DMS 273 treated with DMSO at 0.1 percent for 48 hours (cell line): ENCODE data around the gene KIF18B.

Source experiments
- DNase-seq: peaks from one replicate; lab custom pipeline; 2025; lab: John Stamatoyannopoulos, UW

KIF18B gene

DNA sequence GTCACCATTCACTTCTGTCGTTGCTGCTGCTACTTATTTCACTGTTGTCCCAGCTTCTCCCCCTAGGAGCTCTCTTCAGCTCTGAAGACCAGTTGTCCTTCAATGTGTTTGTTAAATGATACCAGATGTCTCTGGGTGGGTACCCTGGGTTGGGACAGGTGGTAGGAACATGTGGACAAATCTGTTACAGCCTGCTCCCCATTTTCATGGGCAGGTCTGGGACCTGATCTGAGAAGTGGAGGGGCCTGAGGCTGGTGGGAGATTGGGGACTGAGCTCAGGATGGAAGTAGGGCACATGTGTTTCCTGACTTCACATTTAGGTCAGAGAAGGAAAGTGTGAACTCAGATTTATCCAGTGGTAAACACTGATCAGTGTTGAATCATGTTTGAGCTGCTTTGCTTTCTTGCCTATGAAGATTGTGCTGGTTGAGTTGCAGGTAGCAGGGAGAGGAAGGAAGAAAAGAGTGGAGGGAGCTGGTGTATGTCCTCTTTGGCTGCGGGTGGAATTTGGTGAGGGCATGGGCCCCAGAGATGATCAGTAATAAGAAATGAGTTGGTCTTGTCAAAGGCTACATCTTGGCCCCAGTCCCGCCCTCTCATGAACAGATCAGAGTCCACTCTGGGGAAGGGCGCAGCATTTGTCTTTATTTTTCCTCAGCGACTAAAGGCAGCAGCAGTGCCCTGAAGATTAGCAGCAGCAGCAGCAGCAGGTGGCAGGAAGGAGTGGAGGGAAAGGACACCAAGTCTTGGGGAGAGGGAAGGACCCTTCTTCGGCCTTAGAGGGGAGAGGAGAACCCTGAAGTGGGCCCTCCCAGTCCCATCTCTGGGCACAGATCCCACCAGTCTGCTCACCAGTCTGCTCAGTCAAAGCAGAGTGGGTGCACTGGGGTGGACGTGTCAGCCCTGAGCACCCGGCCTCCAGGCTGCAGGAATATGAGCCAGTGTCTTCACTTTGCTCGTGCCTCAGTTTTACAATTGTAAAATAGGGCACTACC, 42.3 kb downstream of the KIF18B start:
- DNase-seq = peak; percentile 79

DNA sequence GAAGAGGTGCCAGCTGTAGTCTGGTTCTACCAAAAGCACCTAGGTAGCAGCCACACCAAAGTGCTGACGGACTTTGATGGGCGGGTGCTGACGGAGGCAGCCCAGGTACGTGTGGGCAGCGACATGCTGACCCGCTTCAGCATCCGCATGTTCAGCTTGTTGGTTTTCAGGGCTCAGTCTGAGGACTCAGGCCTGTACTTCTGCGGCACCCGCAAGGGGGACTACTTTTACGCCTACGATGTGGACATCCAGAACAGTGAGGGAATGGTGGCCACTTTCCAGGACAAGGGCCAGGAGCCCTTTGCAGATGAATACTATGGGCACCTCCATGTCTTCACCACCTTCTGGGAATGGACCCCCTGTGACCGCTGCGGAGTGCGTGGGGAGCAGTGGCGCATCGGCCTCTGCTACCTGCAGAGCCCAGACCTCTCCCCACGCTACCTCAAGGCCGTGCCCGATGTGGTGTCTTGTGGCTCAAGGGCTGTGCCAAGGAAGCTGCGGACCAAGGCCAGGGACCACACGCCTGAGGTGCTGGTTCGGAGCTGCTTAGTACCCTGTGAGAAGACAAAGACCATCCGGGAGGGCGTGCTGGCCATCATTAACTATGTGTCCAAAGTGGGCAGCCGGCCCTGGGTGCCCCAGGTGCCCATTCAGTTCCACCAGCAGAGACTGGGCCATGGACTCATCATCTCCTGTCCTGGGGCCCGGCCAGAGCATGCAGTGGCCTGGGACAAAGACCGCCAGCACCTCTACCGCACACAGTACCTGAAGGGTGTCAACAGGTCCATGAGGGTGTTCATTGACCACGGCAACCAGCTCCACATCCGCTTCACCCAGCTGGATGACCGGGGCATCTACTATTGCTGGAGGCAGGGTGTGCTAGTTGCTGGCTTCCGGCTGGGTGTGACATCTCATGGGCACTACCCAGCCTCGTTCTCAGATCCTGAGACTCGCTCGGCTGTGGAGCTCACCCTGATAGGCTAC, 43.3 kb downstream of the KIF18B start:
- DNase-seq = no peak

DNA sequence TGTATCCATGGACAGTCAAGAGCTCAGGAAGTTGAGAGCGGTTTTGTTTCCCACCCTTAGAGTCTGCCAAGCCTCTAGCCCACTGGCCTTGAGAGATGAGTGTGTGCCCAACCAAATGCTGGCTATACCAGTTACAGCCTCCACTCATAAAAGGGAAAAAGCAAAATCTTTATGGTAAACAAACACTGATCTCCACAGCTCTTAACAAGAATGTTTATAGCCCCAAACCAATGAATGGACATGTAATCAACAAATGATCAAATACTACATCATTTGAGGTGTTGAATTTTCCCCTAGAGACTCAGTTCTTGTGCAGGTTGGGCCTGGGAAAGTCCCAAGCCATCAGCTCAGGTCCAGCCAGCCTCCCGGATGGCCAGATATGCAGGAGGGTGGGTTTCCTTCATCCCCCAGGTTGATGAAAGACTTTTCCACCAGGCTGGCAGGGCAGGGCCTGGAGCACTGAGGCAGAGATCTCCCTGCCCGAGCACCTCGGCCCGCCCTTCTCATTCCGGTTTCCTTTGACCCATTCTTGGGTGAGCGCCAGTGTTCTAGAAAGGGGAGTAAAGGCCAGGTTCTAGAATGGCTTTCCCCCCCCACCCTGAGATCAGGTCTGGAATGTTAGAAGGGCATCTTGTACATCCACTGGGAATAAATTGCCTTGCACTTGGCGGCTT, 44.4 kb downstream of the KIF18B start:
- DNase-seq = no peak

DNA sequence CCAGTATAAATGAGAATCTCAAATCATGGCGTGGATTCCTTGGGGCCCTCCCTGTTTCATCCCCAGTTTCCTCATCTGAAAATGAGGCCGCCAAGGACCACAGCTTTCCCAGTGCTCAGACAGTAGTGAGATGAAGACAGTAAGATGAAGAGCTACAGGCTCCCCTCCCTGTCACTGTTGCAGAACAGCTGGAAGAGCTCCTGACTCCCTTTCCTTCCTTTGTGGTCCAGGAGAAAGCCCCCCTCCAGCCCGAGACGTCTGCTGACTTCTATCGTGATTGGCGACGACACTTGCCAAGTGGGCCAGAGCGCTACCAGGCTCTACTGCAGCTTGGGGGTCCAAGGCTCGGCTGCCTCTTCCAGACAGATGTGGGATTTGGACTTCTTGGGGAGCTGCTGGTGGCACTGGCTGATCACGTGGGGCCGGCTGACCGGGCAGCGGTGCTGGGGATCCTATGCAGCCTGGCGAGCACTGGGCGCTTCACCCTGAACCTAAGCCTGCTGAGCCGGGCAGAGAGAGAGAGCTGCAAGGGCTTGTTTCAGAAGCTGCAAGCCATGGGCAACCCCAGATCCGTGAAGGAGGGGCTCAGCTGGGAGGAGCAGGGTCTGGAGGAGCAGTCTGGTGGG, 45.3 kb downstream of the KIF18B start:
- no peak for DNase-seq

GRCh38 chr17:44901411-44901921, 46.1 kb downstream of the KIF18B start:
- DNase-seq = peak; percentile 75

GRCh38 chr17:44900894-44901293, 46.7 kb downstream of the KIF18B start:
- DNase-seq = peak; percentile 95

GRCh38 chr17:44899074-44899782, 48.3 kb downstream of the KIF18B start, which contains the start of gene EFTUD2:
Gene EFTUD2 (minus strand): TSS chr17:44899445. CDS start chr17:44894521, 4,924 bp downstream.
- peak; percentile 89 for DNase-seq

DNA sequence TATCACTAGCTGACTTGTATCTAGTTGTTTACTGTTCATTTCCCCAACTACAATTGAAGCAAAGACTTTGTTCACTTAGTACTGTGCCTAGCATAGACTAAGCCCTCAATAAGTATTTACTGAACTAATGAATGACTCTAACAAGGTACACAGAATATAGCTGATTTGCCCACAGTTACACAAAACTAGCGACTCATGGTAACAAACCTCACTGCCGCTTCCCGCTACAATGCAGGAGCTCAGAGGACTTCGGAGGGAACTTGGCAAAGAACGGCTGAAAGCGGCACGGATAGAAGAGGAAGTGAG, 48.9 kb downstream of the KIF18B start:
- peak; percentile 49 for DNase-seq

DNA sequence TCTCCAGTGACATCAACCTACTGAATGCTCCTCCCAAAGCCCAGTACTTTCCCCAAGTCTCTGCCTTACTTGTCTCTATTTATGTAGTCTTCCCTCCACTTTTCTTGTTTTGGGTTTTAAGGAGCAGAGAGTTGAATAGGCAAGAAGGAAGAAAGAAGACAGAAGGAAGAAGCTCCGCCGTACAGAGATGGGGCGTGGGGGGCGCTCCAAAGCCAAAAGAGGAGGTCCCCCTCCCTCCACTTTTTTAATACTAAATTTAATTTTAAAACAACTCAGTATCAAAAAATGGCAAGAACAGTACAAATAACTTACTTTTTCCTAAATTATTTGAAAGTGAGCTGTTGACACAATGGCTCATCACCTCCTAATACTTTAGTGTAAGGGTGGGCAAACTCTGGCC, 52.9 kb downstream of the KIF18B start:
- DNase-seq = no peak

DNA sequence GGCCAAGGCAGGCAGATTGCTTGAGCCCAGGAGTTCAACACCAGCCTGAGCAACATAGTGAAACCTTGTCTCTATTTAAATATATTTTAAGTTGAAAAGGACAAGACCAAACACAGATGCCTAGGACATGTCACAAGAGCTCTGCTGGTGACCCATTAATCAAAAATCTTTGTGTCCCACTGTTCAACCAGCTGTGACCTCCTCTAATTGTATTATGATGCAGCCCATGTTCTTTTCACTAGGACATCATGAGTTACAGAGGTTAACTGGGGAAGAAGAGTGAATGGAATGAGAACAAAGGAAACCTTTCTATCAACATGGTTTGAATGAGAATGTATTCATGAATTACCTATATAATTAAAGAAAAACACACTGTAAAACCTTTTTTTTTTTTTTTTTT, 55.3 kb downstream of the KIF18B start:
- DNase-seq = no peak

DNA sequence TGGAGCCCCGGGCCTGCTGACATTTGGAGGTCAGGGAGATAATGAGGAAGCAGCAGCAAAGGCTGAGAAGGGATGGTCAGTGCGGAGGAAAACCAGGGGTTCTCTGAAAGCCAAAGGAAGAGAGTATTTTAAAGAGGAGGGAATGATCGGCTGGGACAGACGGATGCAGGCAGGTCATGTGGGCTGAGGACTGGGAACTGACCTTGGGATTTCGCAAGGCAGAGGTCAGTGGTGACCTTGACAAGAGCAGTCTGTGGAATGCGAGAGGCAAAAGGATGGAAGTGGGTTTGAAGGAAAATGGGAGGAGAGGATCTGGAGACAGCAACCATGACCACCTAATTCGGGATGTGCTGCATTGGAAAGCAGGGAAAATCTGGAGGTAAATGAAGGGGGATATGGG, 58.6 kb downstream of the KIF18B start:
- DNase-seq = no peak

- no peak for DNase-seq
These were observed 59.3 kb downstream of the KIF18B start for GRCh38 chr17:44887971-44888954.

GRCh38 chr17:44887016-44887415, 60.6 kb downstream of the KIF18B start:
- no peak for DNase-seq

GRCh38 chr17:44884941-44885340, 62.6 kb downstream of the KIF18B start:
- DNase-seq = no peak

- no peak for DNase-seq
These were observed 66.4 kb downstream of the KIF18B start for GRCh38 chr17:44881145-44881544.

GRCh38 chr17:44880062-44880461, 67.5 kb downstream of the KIF18B start:
- DNase-seq = no peak

GRCh38 chr17:44879376-44879775, 68.2 kb downstream of the KIF18B start:
- DNase-seq = no peak

- DNase-seq = no peak
These were observed 68.8 kb downstream of the KIF18B start for GRCh38 chr17:44878627-44879221.

GRCh38 chr17:44877121-44877520, 70.5 kb downstream of the KIF18B start:
- no peak for DNase-seq
